Activated CD4-positive, alpha-beta memory T cell treated with anti-CD3 and anti-CD28 coated beads, Interleukin-2, amount 10 ng/mL, durations not matched to agents 7 days and 5 days (primary cell): ENCODE measurements around the gene GYG2. TPM values are rescaled to one million over a fixed set of nuclear protein-coding genes. Genes with fewer than 3 reads are reported as not detected.
"Not testable (repeated sequence)": the region's sequence is repeated elsewhere in the genome, so short reads cannot be mapped to it uniquely, and the experiment has no call there.

Experiments used
- CTCF ChIA-PET: fragments of 350-600 bp; sonication (Branson Sonifier 250); formaldehyde crosslinking; loops from one replicate; lab custom pipeline; 2021; ENCODE audit warnings: antibody characterized with exemption, inconsistent platforms; lab: Charles Lee
- POLR2A ChIA-PET: fragments of 350-600 bp; sonication (Branson Sonifier 250); formaldehyde crosslinking; loops from one replicate; lab custom pipeline; 2021; ENCODE audit warnings: antibody characterized with exemption; lab: Charles Lee
- DNase-seq: peaks from one replicate; pipeline ENCODE4 v3.0.0-alpha.2; 2020
- H3K27ac Mint-ChIP-seq: one replicate; pipeline ENCODE4 v1.8.0; 2021; ENCODE audit warnings: mild to moderate bottlenecking, mixed read lengths
- H3K27me3 Mint-ChIP-seq: one replicate; pipeline ENCODE4 v1.8.0; 2021; ENCODE audit warnings: mixed read lengths
- H3K36me3 Mint-ChIP-seq: one replicate; pipeline ENCODE4 v1.8.0; 2021; ENCODE audit warnings: low read depth, mixed read lengths
- H3K4me1 Mint-ChIP-seq: one replicate; pipeline ENCODE4 v1.8.0; 2021; ENCODE audit warnings: mixed read lengths
- H3K4me3 Mint-ChIP-seq: one replicate; pipeline ENCODE4 v1.8.0; 2021; ENCODE audit warnings: mild to moderate bottlenecking, mixed read lengths
- H3K9me3 Mint-ChIP-seq: one replicate; pipeline ENCODE4 v1.8.0; 2021; ENCODE audit warnings: mixed read lengths
- total RNA-seq, 2 experiments: library from RNA; stranded (reverse); gene quantifications; one replicate each; pipeline ENCODE4 v1.2.3, GENCODE V29; 2021

GYG2 gene
- total RNA-seq, 2 experiments from 2014 or later: not detected

DNA sequence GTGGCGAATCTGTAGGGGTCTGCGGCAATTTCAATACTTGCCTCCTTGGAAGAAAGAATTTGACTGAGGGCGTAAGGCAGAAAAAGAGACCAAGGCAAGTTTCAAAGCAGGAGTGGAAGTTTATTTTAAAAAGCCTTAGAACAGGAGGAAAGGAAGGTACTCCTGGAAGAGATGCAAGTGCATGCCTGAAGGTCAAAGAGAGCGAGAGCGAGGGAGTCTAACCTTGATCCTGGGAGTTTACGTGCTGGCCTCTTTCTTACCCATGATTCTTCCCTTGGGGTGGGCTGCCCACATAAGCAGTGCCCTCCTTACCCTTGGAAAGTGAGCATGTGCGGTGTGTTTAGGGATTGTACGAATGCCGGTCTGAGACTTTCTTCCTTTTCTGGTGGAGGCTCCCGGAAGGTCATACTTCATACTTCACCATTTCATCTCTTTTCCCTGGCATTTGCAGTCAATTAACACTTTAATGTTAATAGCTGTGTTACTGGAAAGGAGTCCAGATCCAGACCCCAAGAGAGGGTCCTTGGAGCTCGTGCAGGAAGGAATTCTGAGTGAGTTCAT lies 60.4 kb downstream of the GYG2 start:
- Mint-ChIP-seq H3K27ac (no peak overlapping the region), H3K4me1 (peaks cover 8% of the 10 kb centered on the region), H3K27me3 (peaks cover 4% of the 10 kb centered on the region), H3K9me3 (no peaks in the 10 kb centered on the region), H3K4me3 (peak overlapping the region; percentile 69), H3K36me3 (no peaks in the 10 kb centered on the region)
- CTCF ChIA-PET: no interaction called here
- DNase-seq: no peak
- POLR2A ChIA-PET: no interaction called here

DNA sequence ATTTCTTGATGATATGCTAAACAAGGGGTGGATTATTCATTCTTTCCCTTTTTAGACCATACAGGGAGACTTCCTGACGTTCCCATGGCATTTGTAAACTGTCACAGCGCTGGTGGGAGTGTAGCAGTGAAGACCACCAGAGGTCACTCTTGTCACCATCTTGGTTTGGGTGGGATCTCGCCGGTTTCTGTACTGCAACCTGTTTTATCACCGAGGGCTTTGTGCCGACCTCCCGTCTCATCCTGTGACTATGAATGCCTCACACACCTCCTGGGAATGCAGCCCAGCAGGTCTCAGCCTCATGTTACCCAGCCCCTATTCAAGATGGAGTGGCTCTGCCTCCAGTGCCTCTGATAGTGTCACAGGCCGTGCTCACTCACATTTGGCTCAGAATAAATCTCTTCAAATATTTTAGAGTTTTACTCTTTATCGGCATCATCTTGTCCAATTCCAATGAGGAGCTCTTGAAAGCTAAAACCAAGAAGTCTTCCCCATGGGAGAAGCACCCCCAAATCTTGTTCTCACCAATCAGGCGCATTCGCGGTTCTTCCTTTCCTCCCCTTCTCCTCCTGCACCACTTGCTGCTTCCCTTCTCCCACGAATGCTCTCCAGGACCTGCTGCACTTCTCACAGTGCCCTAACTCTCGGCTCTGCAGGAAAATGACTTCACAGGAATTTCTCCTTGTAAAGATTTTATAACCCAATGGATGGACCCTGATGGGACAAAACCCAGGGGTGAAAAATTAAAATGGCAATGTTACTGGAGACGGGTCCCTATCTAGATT lies 61.2 kb downstream of the GYG2 start:
- CTCF ChIA-PET, H3K27me3 Mint-ChIP-seq, H3K9me3 Mint-ChIP-seq, H3K27ac Mint-ChIP-seq, H3K36me3 Mint-ChIP-seq, H3K4me1 Mint-ChIP-seq, POLR2A ChIA-PET, DNase-seq: not testable (repeated sequence)
- H3K4me3 Mint-ChIP-seq: peak overlapping the region; percentile 69

DNA sequence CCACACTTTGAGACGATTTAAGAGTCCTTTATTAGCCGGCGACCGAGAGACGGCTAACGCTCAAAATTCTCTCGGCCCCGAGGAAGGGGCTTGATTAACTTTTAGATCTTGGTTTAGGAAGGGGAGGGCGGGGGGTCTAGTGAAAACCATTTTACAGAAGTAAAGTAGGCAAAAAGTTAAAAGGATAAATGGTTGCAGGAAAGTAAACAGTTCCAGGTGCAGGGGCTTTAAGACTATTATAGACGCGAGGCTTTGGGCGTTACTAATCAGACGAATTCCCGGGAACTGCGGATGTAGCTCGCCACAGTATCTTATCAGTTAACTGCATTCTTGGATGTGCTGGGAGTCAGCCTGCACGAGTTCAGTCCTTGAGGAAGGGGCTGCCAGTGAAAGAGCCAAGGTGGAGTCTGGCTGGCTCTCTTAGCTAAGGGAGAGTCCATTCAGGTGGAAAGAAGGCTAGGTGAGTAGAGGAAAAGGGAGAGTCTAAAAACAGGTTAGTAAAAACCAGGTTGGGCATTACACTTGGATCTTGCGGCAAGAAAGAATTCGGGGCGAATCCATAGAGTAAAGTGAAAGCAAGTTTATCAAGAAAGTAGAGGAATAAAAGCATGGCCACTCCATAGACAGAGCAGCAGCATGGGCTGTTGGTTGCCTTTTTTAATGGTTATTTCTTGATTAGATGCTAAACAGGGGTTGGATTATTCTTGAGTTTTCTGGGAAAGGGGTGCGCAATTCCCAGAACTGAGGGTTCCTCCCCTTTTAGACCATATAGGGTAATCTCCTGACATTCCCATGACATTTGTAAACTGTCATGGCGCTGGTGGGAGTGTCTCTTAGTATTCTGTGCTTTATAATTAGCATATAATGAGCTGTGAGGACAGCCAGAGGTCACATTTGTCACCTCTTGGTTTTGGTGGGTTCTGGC lies 62.1 kb downstream of the GYG2 start:
- H3K27ac Mint-ChIP-seq, H3K27me3 Mint-ChIP-seq, H3K36me3 Mint-ChIP-seq, H3K9me3 Mint-ChIP-seq, POLR2A ChIA-PET, DNase-seq, H3K4me3 Mint-ChIP-seq, H3K4me1 Mint-ChIP-seq, CTCF ChIA-PET: not testable (repeated sequence)

DNA sequence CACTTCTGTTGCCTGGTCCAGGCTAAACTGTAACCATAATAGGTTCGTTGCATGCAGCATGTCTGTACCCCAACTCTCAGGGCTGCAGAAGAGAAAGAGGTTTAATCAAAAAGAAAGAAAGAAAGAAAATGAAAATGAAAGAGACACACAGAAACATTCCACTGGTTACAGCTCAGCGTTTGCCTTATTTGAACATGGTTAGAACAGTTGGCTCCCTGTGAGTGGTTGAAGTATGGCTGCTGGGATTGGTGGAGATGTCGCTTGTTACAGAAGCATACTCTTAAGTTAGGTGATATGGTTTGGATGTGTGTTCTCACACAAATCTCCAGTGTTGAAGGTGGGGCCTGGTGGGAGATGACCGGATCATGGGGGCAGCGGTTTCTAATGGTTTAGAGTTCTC lies 64.1 kb downstream of the GYG2 start:
- Mint-ChIP-seq H3K4me3 (no peak overlapping the region), H3K27ac (no peak overlapping the region), H3K27me3 (peaks cover 4% of the 10 kb centered on the region), H3K4me1 (peaks cover 15% of the 10 kb centered on the region), H3K9me3 (no peaks in the 10 kb centered on the region), H3K36me3 (no peaks in the 10 kb centered on the region)
- ChIA-PET POLR2A (no interaction called here), CTCF (no interaction called here)
- DNase-seq: no peak

DNA sequence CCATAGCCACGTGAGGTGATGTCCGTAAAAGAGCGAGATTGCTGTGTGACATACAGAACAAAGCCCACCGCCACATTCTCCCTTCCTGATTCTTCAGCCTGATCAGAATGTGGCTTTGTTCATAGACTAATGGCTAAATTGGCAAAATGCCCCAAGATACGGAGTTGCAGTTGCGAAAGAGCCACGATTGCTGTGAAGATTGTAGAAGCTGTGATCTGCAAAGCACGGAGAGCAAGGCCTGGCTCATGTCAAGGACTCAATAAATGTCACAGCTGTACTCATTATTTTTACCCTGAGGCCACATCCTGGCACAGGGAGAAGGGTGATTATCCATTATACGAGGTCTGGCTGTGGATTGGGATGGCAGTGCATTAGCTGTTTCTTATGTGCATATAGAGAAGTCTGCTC lies 66.2 kb downstream of the GYG2 start:
- ChIA-PET CTCF (no interaction called here), POLR2A (no interaction called here)
- DNase-seq: no peak
- Mint-ChIP-seq H3K4me3 (no peak overlapping the region), H3K4me1 (peaks cover 17% of the 10 kb centered on the region), H3K27ac (no peak overlapping the region), H3K36me3 (no peaks in the 10 kb centered on the region), H3K27me3 (no peaks in the 10 kb centered on the region), H3K9me3 (no peaks in the 10 kb centered on the region)

DNA sequence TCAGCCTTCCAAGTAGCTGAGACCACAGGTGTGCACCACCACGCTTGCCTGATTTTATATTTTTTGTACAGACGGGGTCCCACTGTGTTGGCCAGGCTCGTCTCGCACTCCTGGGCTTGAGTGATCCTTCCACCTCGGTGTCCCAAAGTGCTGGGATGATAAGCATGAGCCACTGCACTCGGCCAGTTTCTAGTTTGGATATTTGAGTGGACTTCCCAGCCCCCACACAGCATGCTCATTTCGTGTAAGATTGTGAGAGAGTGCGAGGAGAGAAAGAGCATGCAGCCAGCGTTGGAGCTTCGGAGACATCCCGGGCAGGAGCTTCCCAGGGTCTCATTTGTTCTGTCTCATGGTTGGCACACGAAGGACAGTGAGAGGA lies 68.6 kb downstream of the GYG2 start:
- POLR2A ChIA-PET: no interaction called here

DNA sequence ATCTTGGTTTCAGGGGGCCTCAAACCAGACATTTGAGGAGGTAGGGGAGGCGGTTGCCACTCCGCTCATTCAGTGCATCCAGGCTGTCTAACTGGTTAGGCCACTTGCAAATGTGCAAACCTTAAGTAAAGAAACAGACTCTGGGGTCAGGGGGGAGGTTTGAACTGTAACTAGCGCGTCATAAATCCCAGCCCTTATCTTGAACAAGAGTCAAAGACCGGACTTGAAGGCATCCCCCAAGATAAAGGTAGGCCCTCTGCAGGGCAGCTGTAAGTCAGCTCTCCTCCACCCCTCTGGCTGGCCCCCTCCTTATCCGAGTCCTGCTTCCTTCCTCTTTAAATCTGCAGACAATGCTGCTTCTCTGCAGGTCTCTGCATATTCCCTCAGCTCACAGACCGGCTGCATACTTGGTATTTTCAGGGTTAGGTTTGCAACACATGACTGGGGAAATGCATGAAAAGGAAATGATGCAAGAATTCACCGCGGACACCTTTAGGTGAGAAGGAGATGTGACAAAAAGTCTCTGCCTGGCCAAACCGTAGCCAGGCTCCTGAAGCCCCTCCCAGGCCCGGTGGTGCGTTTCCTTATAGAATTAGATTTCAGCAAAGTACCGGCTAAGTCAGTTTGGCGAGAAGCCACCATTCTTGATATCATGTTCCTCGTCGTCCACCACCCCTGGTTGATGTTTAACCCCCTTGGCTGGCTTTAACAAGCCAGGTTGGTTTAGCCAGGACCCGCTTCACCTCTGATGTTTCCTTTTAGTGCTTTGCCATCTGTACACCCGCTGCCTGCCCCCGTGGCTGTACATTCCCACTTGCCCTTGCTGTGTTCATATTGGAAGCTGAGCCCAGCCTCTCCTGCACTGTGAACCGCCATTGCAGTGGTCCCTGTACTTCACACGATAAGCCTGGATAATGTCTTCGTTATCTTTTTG lies 69.2 kb downstream of the GYG2 start:
- H3K4me3 Mint-ChIP-seq, H3K9me3 Mint-ChIP-seq, CTCF ChIA-PET, H3K27ac Mint-ChIP-seq, POLR2A ChIA-PET, H3K36me3 Mint-ChIP-seq, H3K27me3 Mint-ChIP-seq: not testable (repeated sequence)
- H3K4me1 Mint-ChIP-seq: peaks cover 16% of the 10 kb centered on the region
- DNase-seq: peak; percentile 23

More for the DNA sequence above, 68.6 kb downstream of the GYG2 start:
- Mint-ChIP-seq H3K9me3 (no peaks in the 10 kb centered on the region), H3K27ac (no peak overlapping the region), H3K4me3 (no peak overlapping the region), H3K36me3 (no peaks in the 10 kb centered on the region), H3K4me1 (peaks cover 17% of the 10 kb centered on the region), H3K27me3 (peaks cover 4% of the 10 kb centered on the region)
- CTCF ChIA-PET: no interaction called here
- no peak for DNase-seq

DNA sequence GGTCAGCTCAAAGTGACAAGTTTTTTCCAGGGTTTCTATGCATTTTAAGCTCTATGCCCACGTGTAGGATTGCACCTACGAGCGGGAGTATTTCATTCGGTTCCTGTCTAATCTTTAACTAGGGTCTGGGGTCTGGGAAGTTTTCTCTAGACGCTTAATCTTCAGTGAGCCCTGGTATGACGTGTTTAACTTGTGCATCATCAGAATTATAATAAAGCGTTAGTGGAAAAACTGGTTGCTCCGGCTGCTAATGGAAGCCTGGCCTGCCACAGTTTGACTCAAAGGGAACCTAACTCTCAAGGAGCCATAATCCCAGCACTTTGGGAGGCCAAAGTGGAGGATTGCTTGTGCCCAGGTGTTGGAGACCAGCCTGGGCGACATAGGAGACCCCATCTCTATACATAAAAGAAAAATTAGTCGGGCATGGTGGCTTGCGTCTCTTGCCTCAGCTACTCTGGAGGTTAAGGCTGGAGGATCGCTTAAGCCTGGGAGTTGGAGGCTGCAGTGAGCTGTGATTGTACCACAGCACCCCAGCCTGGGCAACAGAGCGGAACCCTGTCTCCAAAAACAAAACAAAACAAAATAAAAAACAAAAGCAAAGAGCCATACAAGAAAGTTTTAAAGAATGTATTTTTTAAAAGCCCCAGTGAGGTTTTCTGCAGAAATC lies 70.2 kb downstream of the GYG2 start:
- DNase-seq: no peak
- ChIA-PET POLR2A (no interaction called here), CTCF (no interaction called here)
- peaks cover 4% of the 10 kb centered on the region for H3K27me3 Mint-ChIP-seq
- no peaks in the 10 kb centered on the region for H3K36me3 Mint-ChIP-seq
- no peaks in the 10 kb centered on the region for H3K9me3 Mint-ChIP-seq
- H3K4me1 Mint-ChIP-seq: peaks cover 15% of the 10 kb centered on the region
- H3K27ac Mint-ChIP-seq: no peak overlapping the region
- no peak overlapping the region for H3K4me3 Mint-ChIP-seq

DNA sequence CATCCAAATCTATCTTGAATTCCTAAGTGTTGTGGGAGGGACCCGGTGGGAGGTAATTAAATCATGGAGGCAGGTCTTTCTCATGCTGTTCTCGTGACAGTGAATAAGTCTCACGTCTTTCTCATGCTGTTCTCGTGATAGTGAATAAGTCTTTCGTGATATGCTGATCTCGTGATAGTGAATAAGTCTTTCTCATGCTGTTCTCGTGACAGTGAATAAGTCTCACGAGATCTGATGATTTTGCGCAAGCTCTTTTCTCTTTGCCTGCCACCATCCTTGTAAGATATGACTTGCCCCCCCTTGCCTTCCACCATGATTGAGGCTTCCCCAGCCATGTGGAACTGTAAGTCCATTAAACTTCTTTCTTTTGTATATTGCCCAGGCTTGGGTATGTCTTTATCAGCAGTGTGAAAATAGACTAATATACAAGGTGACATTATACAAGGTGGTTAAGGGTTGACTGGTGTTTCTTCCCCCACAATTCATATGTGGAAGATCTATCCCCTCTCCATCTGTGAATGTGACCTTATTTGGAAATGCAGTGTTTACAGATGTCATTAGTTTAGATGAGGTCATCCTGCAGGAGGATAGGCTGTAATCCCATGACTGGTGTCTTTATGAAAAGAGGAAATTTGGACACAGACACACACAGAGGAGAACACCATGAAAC lies 72.8 kb downstream of the GYG2 start:
- ChIA-PET POLR2A (no interaction called here), CTCF (no interaction called here)
- no peak overlapping the region for H3K27ac Mint-ChIP-seq
- peaks cover 4% of the 10 kb centered on the region for H3K27me3 Mint-ChIP-seq
- peaks cover 15% of the 10 kb centered on the region for H3K4me1 Mint-ChIP-seq
- no peak for DNase-seq
- H3K36me3 Mint-ChIP-seq: no peaks in the 10 kb centered on the region
- no peaks in the 10 kb centered on the region for H3K9me3 Mint-ChIP-seq
- H3K4me3 Mint-ChIP-seq: no peak overlapping the region

DNA sequence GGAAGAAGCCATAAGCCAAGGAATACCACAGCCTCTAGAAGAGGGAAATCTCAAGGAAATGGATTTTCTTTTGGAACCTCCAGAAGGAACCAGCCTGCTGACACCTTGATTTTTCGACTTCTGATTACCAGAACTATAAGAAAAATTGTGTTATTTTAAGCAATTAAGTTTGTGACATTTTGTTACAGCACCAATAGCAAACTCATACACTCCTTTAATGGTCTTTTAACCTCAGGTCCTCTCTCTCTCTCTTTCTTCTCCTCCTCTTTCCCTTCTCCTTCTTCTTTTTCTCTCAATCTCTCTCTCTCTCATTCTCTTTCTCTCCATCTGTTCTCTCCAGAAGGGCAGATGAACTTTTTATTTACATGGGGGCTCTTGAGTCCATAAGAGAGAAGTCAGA lies 74.1 kb downstream of the GYG2 start:
- peaks cover 4% of the 10 kb centered on the region for H3K27me3 Mint-ChIP-seq
- H3K4me3 Mint-ChIP-seq: no peak overlapping the region
- ChIA-PET POLR2A (no interaction called here), CTCF (no interaction called here)
- H3K36me3 Mint-ChIP-seq: no peaks in the 10 kb centered on the region
- H3K9me3 Mint-ChIP-seq: peaks cover under 1% of the 10 kb centered on the region
- H3K4me1 Mint-ChIP-seq: peaks cover 7% of the 10 kb centered on the region
- H3K27ac Mint-ChIP-seq: no peak overlapping the region
- DNase-seq: no peak

DNA sequence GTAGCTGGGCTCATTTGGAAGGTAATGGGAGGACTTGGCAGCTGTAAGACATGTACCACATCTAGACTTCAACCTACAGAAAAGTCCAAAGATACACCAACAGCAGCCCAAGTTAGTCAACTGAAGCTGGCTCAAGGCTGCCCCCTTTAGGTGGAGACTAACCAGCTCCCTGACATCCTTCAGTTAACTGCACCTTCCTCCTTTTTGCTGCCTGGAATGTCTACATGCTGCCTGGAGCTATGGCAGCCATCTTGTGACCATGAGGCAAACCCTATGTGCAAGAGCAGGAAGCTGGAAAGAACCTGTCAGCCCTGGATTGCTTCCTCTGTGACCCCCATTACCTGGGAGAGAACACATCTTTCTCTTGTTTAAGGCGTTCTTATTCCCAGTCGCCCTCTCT lies 74.6 kb downstream of the GYG2 start:
- peaks cover 2% of the 10 kb centered on the region for H3K4me1 Mint-ChIP-seq
- DNase-seq: no peak
- no peak overlapping the region for H3K27ac Mint-ChIP-seq
- peaks cover 3% of the 10 kb centered on the region for H3K9me3 Mint-ChIP-seq
- CTCF ChIA-PET: no interaction called here
- peaks cover 4% of the 10 kb centered on the region for H3K27me3 Mint-ChIP-seq
- no peaks in the 10 kb centered on the region for H3K36me3 Mint-ChIP-seq
- no peak overlapping the region for H3K4me3 Mint-ChIP-seq
- POLR2A ChIA-PET: no interaction called here

DNA sequence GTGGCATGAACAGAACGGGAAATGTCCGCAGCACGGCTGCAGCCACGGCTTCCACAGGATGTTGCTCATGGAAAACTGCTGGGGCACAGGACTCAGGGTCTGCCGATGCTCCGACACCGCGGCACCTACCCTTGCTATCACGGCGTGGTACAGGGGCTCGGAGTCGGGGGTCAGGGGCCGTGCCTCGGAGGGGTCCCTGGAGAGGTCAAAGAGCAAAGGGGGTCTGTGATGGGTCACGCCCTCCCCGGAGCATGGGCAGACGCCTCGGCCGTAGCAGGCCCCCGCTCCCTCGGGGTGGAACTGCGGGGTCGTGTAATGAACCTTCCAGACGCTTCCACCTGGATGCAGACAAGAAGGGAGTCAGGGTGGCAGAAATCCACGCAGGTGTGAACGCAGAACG lies 78.6 kb downstream of the GYG2 start:
- DNase-seq: no peak
- H3K9me3 Mint-ChIP-seq: peaks cover 3% of the 10 kb centered on the region
- no peak overlapping the region for H3K27ac Mint-ChIP-seq
- ChIA-PET POLR2A (no interaction called here), CTCF (no interaction called here)
- H3K4me1 Mint-ChIP-seq: no peaks in the 10 kb centered on the region
- no peaks in the 10 kb centered on the region for H3K27me3 Mint-ChIP-seq
- no peaks in the 10 kb centered on the region for H3K36me3 Mint-ChIP-seq
- H3K4me3 Mint-ChIP-seq: no peak overlapping the region
